HG02852 (cell line): ENCODE data around the gene PXK.

ENCODE experiments used
- ATAC-seq: cut with Tn5 transposase; IDR thresholded peaks from one replicate; pipeline ENCODE4 v1.9.1; 2021; ENCODE audit warnings: mild to moderate bottlenecking, moderate library complexity; ENCODE audit not compliant: unreplicated experiment

The PXK gene

DNA sequence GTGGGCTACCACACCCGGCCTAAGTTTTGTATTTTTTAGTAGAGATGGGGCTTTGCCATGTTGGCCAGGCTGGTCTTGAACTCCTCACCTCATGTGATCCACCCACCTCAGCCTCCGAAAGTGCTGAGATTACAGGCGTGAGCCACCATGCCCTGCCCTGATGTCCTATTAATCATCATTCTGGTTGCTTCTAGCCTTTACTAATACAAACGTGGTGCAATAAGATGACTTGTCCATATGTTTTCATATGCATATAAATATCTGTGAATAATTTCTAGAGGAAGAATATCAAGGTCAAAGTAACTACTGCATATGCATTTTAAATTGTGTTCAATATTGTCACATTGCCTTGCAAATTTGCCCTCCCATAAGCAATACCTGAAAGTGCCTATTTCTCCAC is 126.5 kb downstream of the PXK start:
- no peak for ATAC-seq

DNA sequence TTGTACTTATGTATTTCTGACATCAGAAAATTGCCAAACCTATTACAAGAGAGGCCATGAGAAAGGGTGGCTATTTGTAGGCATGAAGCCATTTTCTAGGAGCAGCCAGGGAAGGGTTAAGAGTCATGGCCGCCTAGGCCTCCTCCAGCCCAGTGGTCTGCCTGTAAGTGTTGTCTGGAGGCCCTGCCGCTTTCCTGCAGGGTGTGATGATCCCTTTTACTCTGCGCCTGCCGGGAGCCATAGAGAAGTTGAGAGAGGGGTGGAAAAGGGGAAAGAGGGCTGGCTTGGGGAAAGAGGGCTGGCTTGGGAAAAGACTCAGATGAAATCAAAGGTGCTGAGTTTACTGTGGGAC is 130.1 kb downstream of the PXK start:
- ATAC-seq, result no peak

DNA sequence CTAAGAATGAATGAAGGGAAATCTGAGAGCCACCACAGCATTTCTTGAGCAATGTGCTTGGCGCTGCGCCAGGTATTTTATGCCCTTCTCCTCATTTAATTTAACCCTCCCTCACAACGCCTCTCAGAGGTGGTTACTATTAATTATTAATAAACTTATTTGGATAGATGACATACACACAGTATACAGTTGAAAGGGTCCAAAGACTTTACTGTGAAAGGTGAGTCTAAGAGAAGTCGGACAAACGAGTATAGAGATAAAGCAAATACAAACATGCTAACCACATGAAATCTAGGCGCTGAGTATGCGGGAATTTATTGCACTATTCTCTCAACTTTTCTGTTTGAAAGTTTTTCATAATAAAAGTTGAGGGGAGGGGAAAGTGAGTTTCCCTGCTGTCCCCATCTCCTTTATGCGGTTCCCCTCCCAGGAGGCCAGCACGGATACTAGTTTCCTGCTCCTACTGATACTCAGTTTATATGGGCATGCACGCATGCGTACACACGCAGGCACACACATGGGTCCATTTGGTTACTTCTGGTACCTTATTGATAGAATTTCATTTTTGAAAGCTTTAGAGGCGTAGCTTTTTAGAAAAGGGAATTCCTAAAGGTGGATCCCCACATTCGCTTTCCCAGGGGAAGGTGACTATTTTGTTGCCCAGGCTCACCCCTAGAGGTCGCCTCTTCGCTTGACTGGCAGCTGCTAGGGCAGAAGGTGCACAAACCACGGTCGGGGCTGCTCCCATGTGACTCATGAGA is 130.7 kb downstream of the PXK start:
- peak; percentile 91 for ATAC-seq

DNA sequence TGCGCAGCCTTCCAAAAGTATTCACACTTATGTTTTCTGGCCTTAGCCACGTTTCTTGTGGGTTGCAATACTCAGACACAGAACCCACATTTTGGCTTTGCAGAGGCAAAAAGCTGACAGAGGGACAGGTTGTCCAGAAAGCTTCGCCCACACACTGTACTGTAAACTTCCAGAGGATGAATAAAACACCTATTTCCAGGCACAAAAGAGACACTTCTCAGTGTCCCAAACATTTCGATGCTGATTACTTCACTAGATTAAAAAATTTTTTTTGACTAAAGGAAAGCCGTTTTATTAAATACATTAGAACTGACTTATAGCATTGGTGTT is 131.2 kb downstream of the PXK start:
- ATAC-seq, result no peak

DNA sequence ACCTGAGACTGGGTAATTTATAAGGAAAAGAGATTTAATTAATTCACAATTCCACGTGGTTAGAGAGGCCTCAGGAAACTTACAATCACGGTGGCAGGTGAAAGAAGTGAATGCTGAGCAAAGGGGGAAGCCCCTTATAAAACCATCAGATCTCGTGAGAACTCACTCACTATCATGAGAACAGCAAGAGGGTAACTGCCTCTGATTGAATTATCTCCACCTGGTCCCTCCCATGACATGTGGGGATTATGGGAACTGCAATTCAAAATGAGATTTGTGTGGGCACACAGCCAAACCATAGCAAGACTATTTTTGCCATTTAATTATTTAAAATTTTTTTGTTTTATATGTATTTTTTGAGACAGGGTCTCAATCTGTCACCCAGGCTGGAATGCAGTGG is 132.2 kb downstream of the PXK start:
- ATAC-seq, result no peak

DNA sequence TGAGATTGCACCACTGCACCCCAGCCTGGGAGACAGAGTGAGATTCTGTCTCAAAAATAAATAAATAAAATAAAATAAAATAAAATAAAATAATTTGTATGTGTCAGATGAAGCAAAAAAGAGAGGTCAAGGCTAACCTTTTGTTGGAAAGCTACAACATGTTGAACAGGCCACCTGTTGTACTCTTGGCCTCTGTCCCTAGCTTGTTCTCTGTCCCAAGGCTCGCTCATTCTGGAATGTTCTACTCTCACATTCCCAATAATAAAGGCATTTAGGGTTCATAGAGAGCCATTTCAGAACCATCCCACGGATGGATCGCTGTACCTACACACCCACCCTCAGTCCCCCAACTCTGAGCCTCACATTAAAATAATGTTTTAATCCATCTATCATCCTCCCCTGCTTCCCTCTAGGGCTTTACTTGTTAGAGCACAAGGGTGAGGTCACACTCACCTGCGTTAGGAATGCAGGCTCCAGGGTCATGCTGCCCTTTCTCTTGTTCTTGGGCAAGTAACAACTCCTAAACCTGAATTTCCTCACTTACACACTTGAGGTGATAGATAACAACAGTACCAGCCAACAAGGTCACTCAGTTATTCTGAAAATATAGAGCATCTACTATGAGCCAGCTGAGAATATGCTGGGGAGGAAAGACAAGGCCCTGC is 134.3 kb downstream of the PXK start:
- no peak for ATAC-seq

DNA sequence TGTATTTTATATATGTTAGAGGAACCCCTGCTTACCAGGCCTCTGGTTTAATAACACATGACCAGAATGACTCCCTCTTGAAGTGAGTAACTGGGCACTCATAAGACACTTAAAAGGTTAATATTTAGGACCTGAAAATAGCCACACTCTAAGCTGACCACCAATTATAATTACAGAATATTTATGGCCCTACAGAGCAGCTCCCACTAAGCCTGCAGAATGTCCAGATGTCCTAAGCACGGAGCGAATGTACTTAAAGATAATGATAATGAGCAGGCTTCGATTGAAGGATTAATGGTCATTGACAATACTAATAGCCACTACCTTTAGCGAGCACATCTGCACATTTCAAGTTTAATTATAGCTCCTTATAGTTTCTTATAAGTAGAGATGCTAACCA is 136.4 kb downstream of the PXK start:
- ATAC-seq, result no peak

DNA sequence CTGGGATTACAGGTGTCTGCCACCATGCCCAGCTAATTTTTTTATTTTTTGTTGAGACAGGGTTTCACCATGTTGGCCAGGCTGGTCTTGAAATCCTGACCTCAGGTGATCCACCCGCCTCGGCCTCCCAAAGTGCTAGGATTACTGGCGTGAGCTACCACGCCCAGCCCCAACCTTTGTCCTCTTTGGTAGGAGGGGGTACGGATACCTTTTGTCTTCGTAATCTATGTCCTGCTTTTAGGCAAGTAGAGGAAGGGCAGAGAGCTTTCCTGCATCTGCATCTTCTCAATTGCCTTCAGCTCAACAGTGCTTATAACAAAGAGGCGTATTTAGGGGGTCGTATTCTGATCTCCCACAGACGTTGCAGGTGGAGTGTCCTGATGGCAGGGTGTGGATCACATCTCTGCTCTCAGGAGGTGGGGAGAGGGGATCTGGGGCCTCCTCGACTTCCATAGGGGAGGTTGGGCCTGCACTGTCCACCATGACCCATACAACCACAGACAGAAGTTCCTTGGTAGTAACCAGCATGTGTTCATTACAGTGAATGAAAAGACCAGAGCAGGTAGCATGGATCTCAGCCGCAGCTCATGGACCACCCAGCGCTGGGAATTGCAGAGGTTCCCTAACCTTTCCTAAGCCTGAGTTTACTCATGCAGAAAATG is 137.8 kb downstream of the PXK start:
- ATAC-seq, result no peak

DNA sequence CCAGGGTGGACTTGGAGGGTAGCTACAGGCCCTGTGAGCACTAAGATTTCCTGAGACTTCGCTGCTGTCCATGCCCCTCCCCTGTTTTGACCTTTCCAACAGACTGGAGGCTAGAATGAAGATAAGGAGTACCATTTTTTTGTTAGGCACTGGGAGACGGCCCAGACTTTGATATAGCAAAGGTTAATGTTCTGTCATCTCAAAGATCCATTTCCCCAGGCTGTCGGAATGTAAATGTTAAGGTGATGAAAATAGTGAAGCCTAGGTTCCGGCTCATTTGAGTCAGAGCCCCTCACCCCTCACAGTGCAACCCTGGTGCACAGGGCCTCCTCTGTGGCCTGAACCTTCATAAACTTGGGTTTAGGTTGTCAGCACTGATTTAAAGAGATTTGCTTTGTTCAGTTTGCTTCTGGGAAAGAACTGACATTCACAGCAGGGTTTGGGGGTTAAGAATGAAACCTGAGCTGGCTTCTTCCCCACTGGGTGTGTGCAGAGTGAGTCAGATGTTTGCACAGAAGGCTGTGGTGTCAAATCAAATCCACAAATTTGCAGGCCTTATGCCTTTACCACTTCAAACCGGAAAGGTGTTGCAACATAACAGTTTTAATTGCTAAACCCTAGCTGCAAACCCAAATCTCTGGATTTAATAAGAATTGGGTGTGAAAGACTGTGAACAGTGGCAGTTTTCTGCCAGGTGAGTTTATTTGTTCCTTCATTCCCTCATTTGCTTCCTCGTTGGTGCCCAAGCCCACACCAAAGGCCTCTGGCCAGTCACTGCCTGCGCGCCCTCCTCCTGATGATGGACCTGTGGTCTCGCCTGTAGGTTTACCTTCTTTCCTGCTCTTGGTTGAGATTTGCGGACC is 138.6 kb downstream of the PXK start:
- ATAC-seq, result no peak

DNA sequence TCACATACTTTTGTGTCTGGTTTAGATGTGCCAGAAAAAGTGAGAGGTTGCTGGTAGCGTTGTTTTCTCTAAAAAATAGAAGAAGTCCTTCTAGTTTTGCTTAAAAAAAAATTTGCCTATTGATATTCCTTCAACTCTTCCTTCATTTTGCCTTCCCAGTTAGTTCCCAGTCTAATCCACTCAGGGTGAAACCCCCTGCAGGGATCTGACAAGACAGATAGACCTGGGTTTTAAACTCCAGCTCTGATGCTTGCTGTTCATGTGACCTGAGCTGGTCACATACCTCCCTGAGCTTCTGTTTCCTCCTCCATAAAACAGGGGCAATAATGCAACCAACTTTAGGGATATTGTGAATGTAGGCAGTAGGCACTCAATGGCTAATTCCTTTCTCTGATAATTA is 140.6 kb downstream of the PXK start:
- no peak for ATAC-seq

DNA sequence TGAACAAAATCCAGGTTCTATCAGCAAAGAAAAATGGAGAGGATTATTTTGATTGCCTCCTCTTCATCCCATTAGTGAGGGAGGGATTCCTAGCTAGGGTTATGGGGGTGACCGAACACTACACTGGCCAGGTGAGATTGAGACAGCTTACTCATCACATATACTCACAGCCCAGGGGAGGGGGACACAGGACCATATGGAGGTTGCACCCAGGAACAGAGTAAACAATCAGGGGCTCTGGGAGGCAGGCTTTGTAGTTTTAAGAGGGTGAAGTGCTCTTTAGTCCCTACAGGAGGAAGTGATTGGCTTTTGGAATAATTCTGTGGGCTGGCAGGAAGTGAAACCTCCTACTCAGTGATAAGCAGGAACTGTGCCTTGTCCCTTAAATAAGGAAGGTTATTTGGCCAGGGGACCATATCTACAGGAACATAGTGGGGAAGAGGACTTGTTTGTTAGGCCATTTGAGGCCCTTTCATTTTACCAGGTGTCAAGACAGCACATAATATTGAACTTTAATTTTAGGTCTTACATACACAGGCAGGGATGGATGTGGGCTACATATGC is 141.7 kb downstream of the PXK start:
- no peak for ATAC-seq

DNA sequence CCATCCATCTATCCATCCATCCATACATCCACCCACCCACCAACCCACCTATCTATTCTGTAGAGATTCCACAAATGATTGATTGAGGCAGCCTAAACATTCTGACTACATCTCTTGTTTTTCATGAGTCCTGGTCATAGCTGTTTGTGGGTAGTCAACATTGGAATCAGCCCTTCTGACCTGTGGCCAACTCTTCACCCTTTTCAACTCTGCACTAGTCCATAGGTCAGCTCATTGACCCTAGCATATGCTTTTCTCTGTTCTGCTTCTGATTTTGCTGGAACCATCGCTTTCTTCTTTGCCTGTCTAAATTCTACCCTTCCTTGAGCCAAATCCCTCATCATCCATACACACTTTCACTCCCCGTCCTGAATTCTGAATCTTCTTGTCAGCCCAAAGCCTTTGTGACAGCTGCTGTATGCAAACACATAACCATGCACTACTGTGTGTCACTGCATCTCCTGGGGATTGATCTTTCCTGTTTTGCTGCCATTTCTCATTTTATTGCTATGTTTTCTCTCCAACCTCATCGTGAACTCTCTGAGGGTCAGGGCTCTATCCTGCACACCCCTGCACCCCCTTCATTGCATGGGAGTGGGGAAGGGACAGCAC is 142.4 kb downstream of the PXK start:
- no peak for ATAC-seq
